DOHH2 (cell line): Measurements from ENCODE around the gene TRMT2A.

ENCODE experiments used
- H3F3A ChIP-seq: fragments of 200-600 bp; sonication (generic), shearing (Covaris generic); 2 replicates; pipeline ENCODE4 v1.6.0; 2016; ENCODE audit warnings: antibody characterized with exemption, mild to moderate bottlenecking; ENCODE audit not compliant: control insufficient read depth, insufficient read depth
- H3K27ac ChIP-seq: fragments of 200-600 bp; sonication (generic); 2 replicates; pipeline ENCODE4 v1.5.1; 2014; ENCODE audit warnings: low read depth, mild to moderate bottlenecking, low read length, moderate library complexity
- H3K27me3 ChIP-seq: fragments of 200-600 bp; sonication (generic); 2 replicates; pipeline ENCODE4 v1.6.1; 2014; ENCODE audit warnings: mild to moderate bottlenecking, low read length, mixed read lengths; ENCODE audit not compliant: control insufficient read depth
- H3K36me3 ChIP-seq: fragments of 200-600 bp; sonication (generic); 2 replicates; pipeline ENCODE4 v1.6.1; 2014; ENCODE audit warnings: mild to moderate bottlenecking, low read length, moderate library complexity, mixed read lengths; ENCODE audit not compliant: control insufficient read depth
- H3K4me1 ChIP-seq: fragments of 200-600 bp; sonication (generic); 2 replicates; pipeline ENCODE4 v1.6.1; 2014; ENCODE audit warnings: mild to moderate bottlenecking, low read length, mixed read lengths; ENCODE audit not compliant: control insufficient read depth
- H3K4me2 ChIP-seq: fragments of 200-600 bp; sonication (generic); 2 replicates; pipeline ENCODE4 v1.6.0; 2014; ENCODE audit warnings: mild to moderate bottlenecking, low read length, moderate library complexity
- H3K4me3 ChIP-seq: fragments of 200-600 bp; sonication (generic); 2 replicates; pipeline ENCODE4 v1.5.1; 2014; ENCODE audit warnings: mild to moderate bottlenecking, low read length, mixed read lengths
- H3K79me2 ChIP-seq: fragments of 200-600 bp; sonication (generic); 2 replicates; pipeline ENCODE4 v1.6.1; 2014; ENCODE audit warnings: mild to moderate bottlenecking, low read length, mixed read lengths; ENCODE audit not compliant: control insufficient read depth
- H3K9me2 ChIP-seq: fragments of 200-600 bp; sonication (generic); replicated peaks from 2 replicates; pipeline ENCODE4 v1.6.1; 2014; ENCODE audit warnings: mild to moderate bottlenecking, low read length, mixed read lengths; ENCODE audit not compliant: control insufficient read depth
- H3K9me3 ChIP-seq: fragments of 200-600 bp; sonication (generic); 2 replicates; pipeline ENCODE4 v1.6.1; 2014; ENCODE audit warnings: antibody characterized with exemption, low read length, mixed read lengths; ENCODE audit not compliant: control insufficient read depth, insufficient read depth
- H4K20me1 ChIP-seq: fragments of 200-600 bp; sonication (generic); 2 replicates; pipeline ENCODE4 v1.6.0; 2014; ENCODE audit warnings: low read depth, mild to moderate bottlenecking, antibody characterized with exemption, low read length, moderate library complexity; ENCODE audit not compliant: control insufficient read depth, insufficient read depth
- CTCF ChIP-seq: fragments of 200-600 bp; sonication (generic); IDR thresholded peaks from one replicate; pipeline ENCODE4 v1.5.1; 2014; ENCODE audit warnings: antibody characterized with exemption, mild to moderate bottlenecking, low read depth, low read length; ENCODE audit not compliant: poor library complexity, severe bottlenecking
- EZH2phosphoT487 ChIP-seq: fragments of 200-600 bp; sonication (generic); IDR thresholded peaks from 2 replicates; pipeline ENCODE4 v1.6.1; 2017; ENCODE audit warnings: borderline replicate concordance, mild to moderate bottlenecking, antibody characterized with exemption, low read length, moderate library complexity, mixed read lengths

The TRMT2A gene

GRCh38 chr22:20140107-20140445 lies 23.1 kb upstream of the TRMT2A start:
- Histone ChIP-seq H3K79me2 (no peaks in the 10 kb centered on the region), H3K4me1 (peaks cover 6% of the 10 kb centered on the region), H3K27me3 (no peaks in the 10 kb centered on the region), H3K27ac (no peak overlapping the region), H3K9me2 (no peaks in the 10 kb centered on the region), H3K36me3 (no peaks in the 10 kb centered on the region), H3K4me3 (no peak overlapping the region), H3K4me2 (no peak overlapping the region), H3K9me3 (no peaks in the 10 kb centered on the region), H4K20me1 (0 out of 2 replicates have a peak, but pooled peaks cover 2% of the 10 kb centered on the region), H3F3A (no peaks in the 10 kb centered on the region)
- TF ChIP-seq CTCF (no peak), EZH2phosphoT487 (no peak)

DNA sequence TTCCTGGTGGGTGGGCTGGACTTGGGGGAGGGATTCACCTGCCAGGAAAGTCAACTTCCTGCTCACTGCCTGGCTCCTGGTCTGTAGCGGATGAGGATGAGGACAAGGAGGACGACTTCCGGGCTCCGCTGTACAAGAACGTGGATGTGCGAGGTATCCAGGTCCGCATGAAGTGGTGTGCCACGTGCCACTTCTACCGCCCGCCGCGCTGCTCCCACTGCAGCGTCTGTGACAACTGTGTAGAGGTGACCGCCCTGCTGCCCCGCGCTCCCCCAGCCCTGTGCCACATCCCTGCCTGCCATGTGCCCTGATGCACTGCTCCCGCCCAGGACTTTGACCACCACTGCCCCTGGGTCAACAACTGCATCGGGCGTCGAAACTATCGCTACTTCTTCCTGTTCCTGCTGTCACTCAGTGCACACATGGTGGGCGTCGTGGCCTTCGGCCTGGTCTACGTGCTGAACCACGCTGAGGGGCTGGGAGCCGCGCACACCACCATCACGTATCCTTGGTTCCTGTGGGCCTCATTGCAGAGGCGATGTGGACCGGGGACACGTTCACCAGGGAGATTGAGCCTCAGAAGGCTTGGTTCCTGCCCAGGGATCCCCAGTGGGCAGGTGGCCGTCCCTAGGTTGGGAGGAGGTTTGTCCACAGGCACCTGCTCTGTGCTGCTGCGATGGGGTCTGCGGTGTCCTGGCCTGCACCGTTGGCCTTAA lies 22.5 kb upstream of the TRMT2A start:
- H3K4me2 ChIP-seq: no peak overlapping the region
- no peak for TF ChIP-seq CTCF
- H3F3A ChIP-seq: no peaks in the 10 kb centered on the region
- no peaks in the 10 kb centered on the region for H3K9me2 ChIP-seq
- no peaks in the 10 kb centered on the region for H3K27me3 ChIP-seq
- H3K79me2 ChIP-seq: no peaks in the 10 kb centered on the region
- peaks cover 6% of the 10 kb centered on the region for H3K4me1 ChIP-seq
- H3K9me3 ChIP-seq: no peaks in the 10 kb centered on the region
- 0 out of 2 replicates have a peak, but pooled peaks cover 2% of the 10 kb centered on the region for H4K20me1 ChIP-seq
- H3K27ac ChIP-seq: no peak overlapping the region
- no peaks in the 10 kb centered on the region for H3K36me3 ChIP-seq
- H3K4me3 ChIP-seq: no peak overlapping the region

DNA sequence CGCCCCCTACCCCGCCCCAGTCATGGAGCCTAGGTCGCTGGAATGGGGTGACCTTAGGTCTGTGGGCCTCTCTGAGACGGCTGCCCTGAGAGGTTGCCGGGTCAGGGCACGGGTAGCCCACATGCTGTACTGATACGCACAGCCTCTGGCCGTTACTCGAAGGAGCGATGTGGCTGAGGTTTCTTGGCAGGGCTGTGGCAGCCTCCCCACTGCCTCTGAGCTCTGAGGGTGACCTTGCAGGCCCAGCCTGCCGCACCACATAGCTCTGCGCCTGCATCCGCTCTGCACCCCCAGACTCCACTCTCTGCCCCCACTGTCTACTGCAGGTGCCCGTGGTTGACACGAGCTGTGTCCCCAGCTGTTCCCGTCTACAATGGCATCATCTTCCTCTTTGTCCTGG lies 21.8 kb upstream of the TRMT2A start:
- no peaks in the 10 kb centered on the region for H3F3A ChIP-seq
- H3K9me3 ChIP-seq: no peaks in the 10 kb centered on the region
- peaks cover 6% of the 10 kb centered on the region for H3K4me1 ChIP-seq
- H3K9me2 ChIP-seq: no peaks in the 10 kb centered on the region
- no peak overlapping the region for H3K4me3 ChIP-seq
- no peaks in the 10 kb centered on the region for H3K36me3 ChIP-seq
- TF ChIP-seq EZH2phosphoT487 (no peak), CTCF (no peak)
- 0 out of 2 replicates have a peak, but pooled peaks cover 2% of the 10 kb centered on the region for H4K20me1 ChIP-seq
- no peaks in the 10 kb centered on the region for H3K27me3 ChIP-seq
- H3K27ac ChIP-seq: no peak overlapping the region
- H3K4me2 ChIP-seq: no peak overlapping the region
- no peaks in the 10 kb centered on the region for H3K79me2 ChIP-seq
